Effector memory CD4-positive, alpha-beta T cell (primary cell): Measurements from ENCODE around the gene CHN1.

Experiments used
- DNase-seq, 3 donors: peaks; one replicate each; pipeline ENCODE4 v3.0.0-alpha.2; 2020
- H3K27ac ChIP-seq: 2 replicates; pipeline ENCODE4 v1.7.0; 2013; ENCODE audit warnings: mild to moderate bottlenecking, low read length, moderate library complexity; ENCODE audit not compliant: insufficient read depth, poor library complexity, severe bottlenecking
- H3K27me3 ChIP-seq: replicated peaks from 2 replicates; pipeline ENCODE4 v1.7.0; 2013; ENCODE audit warnings: mild to moderate bottlenecking, low read length; ENCODE audit not compliant: insufficient read depth, control insufficient read depth, poor library complexity, severe bottlenecking
- H3K36me3 ChIP-seq: 2 replicates; pipeline ENCODE4 v1.7.0; 2013; ENCODE audit warnings: mild to moderate bottlenecking, low read length, moderate library complexity; ENCODE audit not compliant: control insufficient read depth, insufficient read depth
- H3K4me1 ChIP-seq: 2 replicates; pipeline ENCODE4 v1.7.0; 2013; ENCODE audit warnings: low read length, mild to moderate bottlenecking; ENCODE audit not compliant: control insufficient read depth, insufficient read depth, poor library complexity, severe bottlenecking
- H3K4me3 ChIP-seq: 2 replicates; pipeline ENCODE4 v1.7.0; 2013; ENCODE audit warnings: low read length, low read depth, mild to moderate bottlenecking; ENCODE audit not compliant: insufficient read depth, poor library complexity, severe bottlenecking
- H3K9me3 ChIP-seq: 2 replicates; pipeline ENCODE4 v1.7.0; 2013; ENCODE audit warnings: mild to moderate bottlenecking, low read length, moderate library complexity; ENCODE audit not compliant: control insufficient read depth

CHN1 gene

DNA sequence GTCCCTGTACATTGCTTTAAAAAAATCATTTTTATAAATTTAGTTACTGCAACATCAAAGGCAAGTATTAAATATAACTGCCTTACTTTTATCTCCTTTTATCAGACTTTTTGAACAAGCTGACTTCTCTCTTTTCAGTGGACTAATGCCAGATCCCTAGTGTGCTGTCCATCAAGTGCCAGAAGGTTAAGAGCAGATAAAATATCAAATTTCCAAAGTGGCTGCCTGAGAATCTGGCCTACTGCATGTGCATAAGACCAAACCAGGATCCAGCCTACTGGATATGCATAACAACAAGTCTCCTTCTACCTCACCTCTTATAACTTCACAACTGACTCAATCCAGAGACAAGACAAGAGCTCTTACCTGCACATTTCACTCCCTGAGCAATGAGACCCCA, 181.1 kb downstream of the CHN1 start:
- Histone ChIP-seq H3K36me3 (no peaks in the 10 kb centered on the region), H3K9me3 (no peaks in the 10 kb centered on the region), H3K27me3 (no peaks in the 10 kb centered on the region), H3K27ac (no peak overlapping the region), H3K4me1 (no peaks in the 10 kb centered on the region), H3K4me3 (no peak overlapping the region)
- no peak for DNase-seq

DNA sequence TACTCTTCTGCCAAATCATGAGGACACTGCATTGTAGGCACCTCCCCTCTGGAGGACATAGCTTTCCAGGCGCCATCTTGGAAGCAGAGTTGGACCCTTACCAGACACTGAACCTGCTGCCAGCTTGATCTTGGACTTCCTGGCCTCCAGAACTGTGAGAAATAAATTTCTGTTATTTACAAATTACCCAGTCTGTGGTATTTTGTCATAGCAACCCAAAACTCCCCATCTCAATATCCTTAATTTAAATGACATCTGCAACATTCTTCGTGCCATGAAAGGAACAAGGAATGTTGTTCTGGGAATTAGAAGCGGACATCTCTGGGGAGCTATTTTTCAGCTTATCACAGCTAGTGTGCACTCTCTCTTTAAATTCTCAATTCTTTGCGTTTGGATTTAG, 183.6 kb downstream of the CHN1 start:
- no peak overlapping the region for H3K4me3 ChIP-seq
- H3K4me1 ChIP-seq: no peaks in the 10 kb centered on the region
- H3K36me3 ChIP-seq: no peaks in the 10 kb centered on the region
- no peak overlapping the region for H3K27ac ChIP-seq
- DNase-seq: no peak
- H3K9me3 ChIP-seq: no peaks in the 10 kb centered on the region
- H3K27me3 ChIP-seq: no peaks in the 10 kb centered on the region

DNA sequence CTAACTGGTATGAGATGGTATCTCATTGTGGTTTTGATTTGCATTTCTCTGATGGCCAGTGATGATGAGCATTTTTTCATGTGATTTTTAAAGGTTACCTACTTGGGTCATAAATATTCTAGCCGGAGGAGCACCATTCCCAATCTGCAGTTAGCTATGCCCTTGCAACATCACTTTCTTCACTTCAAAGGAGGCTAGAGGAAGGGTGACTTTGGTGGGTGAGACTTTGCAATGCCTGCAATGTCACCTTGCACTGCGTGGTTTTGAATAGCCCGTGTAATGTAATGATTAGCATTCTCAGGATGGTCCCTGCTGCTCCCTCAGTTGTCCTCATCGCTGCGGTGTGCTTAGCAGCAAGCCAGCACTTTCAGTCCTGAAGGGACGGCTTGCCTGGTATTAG, 184.8 kb downstream of the CHN1 start:
- Histone ChIP-seq H3K4me1 (no peaks in the 10 kb centered on the region), H3K4me3 (no peak overlapping the region), H3K27me3 (no peaks in the 10 kb centered on the region), H3K27ac (no peak overlapping the region), H3K9me3 (no peaks in the 10 kb centered on the region), H3K36me3 (no peaks in the 10 kb centered on the region)
- no peak for DNase-seq

GRCh38 chr2:174815526-174815925, 189.7 kb downstream of the CHN1 start:
- Histone ChIP-seq H3K27ac (no peak overlapping the region), H3K27me3 (no peaks in the 10 kb centered on the region), H3K36me3 (no peaks in the 10 kb centered on the region), H3K9me3 (no peaks in the 10 kb centered on the region), H3K4me1 (no peaks in the 10 kb centered on the region), H3K4me3 (no peak overlapping the region)
- no peak for DNase-seq

DNA sequence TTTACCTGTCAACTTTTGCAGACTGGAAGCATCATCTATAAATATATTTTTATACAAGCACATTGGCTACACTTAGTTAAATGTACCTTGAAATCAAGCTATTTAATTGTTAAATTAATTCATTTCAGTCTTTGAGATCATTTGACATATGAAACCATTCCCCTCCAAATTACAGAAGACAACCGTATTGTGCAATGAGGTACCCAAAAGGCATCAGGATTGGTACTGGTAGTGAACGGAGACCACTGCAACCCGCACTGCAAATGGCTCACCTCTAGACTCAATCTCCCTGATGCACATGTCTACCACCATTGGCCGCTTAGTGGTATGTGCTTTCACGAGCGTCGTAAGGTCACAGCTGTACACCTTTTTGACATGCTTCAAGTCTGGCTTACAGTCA, 193.1 kb downstream of the CHN1 start:
- H3K4me3 ChIP-seq: no peak overlapping the region
- H3K27me3 ChIP-seq: no peaks in the 10 kb centered on the region
- no peak overlapping the region for H3K27ac ChIP-seq
- H3K9me3 ChIP-seq: no peaks in the 10 kb centered on the region
- no peaks in the 10 kb centered on the region for H3K4me1 ChIP-seq
- no peak for DNase-seq
- H3K36me3 ChIP-seq: no peaks in the 10 kb centered on the region

DNA sequence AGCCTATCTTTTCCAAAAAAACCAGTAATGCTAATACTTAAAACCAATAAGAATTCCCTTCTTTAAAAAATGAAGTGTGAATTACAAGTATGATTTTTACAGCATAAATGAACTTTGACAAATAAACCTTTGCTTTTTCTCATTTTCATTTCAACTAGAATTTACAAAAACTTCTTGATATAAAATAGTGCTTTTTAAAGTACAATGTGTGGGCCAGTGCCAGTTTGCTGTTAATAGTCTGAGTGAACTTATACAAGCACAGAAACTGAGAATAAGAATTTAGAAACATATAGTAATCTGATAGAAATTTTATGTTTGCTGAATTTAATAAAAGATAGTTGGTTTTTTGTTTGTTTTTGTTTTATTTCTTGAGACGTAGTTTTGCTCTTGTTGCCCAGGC, 197.2 kb downstream of the CHN1 start:
- Histone ChIP-seq H3K4me3 (no peak overlapping the region), H3K27me3 (no peaks in the 10 kb centered on the region), H3K36me3 (no peaks in the 10 kb centered on the region), H3K4me1 (no peaks in the 10 kb centered on the region), H3K27ac (no peak overlapping the region), H3K9me3 (no peaks in the 10 kb centered on the region)
- no peak for DNase-seq

DNA sequence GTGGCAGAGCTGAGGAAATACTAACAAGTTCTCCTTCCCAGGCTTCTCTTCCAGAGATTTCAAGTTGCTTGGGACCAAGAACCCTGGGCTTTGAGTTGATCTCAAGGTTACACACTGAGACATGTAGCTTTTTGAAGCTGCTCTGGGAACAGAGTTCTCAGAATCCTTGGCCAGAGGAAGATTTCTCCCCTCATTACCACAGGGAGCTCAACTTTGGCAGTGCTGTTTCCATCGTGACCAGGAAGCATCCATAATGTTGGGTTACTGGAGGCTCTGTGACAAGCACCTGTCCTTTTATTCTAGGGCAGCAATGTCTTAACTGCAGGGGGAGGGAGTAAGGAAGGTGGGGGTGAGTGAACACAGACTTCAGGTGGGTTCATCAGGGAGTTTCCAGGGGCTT, 199.4 kb downstream of the CHN1 start:
- Histone ChIP-seq H3K27me3 (no peaks in the 10 kb centered on the region), H3K4me1 (no peaks in the 10 kb centered on the region), H3K9me3 (no peaks in the 10 kb centered on the region), H3K36me3 (no peaks in the 10 kb centered on the region), H3K27ac (no peak overlapping the region), H3K4me3 (no peak overlapping the region)
- DNase-seq: no peak

DNA sequence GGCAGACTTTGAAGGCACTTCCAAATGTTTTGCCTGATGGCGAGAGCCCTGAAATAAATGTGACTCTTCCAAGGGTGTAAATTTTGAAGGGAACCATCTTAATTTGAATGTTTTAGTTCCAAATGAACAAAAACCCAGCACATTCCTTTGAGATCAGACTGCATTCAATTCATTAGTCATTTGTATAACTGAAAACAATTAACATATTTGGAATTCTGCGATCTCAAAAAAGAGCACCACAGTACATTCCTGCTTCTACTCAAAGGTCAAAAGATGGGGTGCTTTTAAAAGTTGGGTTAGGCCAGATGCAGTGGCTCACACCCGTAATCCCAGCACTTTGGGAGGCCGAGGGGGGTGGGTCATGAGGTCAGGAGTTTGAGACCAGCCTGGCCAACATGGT, 202.7 kb downstream of the CHN1 start:
- DNase-seq: no peak
- H3K27me3 ChIP-seq: no peaks in the 10 kb centered on the region
- H3K9me3 ChIP-seq: no peaks in the 10 kb centered on the region
- H3K27ac ChIP-seq: no peak overlapping the region
- no peaks in the 10 kb centered on the region for H3K36me3 ChIP-seq
- H3K4me1 ChIP-seq: no peaks in the 10 kb centered on the region
- no peak overlapping the region for H3K4me3 ChIP-seq

GRCh38 chr2:174800436-174801205, 204.6 kb downstream of the CHN1 start:
- H3K27me3 ChIP-seq: no peaks in the 10 kb centered on the region
- H3K4me1 ChIP-seq: no peaks in the 10 kb centered on the region
- no peak for DNase-seq

GRCh38 chr2:174798801-174799200, 206.4 kb downstream of the CHN1 start:
- no peaks in the 10 kb centered on the region for H3K36me3 ChIP-seq
- H3K4me3 ChIP-seq: no peak overlapping the region
- no peaks in the 10 kb centered on the region for H3K9me3 ChIP-seq
- H3K27me3 ChIP-seq: no peaks in the 10 kb centered on the region
- H3K27ac ChIP-seq: no peak overlapping the region
- no peaks in the 10 kb centered on the region for H3K4me1 ChIP-seq
- no peak for DNase-seq

More at GRCh38 chr2:174800436-174801205, 204.6 kb downstream of the CHN1 start:
- Histone ChIP-seq H3K9me3 (no peaks in the 10 kb centered on the region), H3K27ac (no peak overlapping the region), H3K4me3 (no peak overlapping the region), H3K36me3 (no peaks in the 10 kb centered on the region)
